ENCODE data around the gene PCNT.
"Not testable (repeated sequence)": the region's sequence is repeated elsewhere in the genome, so short reads cannot be mapped to it uniquely, and the experiment has no call there.

PCNT gene

GRCh38 chr21:46388896-46389295 lies 64.9 kb downstream of the PCNT start:
- no peak for DNase-seq

- no peak for DNase-seq
Measured at GRCh38 chr21:46390603-46391545, 66.9 kb downstream of the PCNT start.

GRCh38 chr21:46391773-46392172 lies 67.8 kb downstream of the PCNT start:
- DNase-seq, result no peak

- DNase-seq, result no peak
Measured at GRCh38 chr21:46392921-46393320, 69.0 kb downstream of the PCNT start.

- DNase-seq, result no peak
Measured at GRCh38 chr21:46393451-46393940, 69.5 kb downstream of the PCNT start.

- no peak for DNase-seq
Measured at GRCh38 chr21:46393941-46394594, 70.1 kb downstream of the PCNT start.

- DNase-seq, result no peak
Measured at GRCh38 chr21:46394595-46395104, 70.7 kb downstream of the PCNT start.

GRCh38 chr21:46397211-46397905 lies 73.4 kb downstream of the PCNT start:
- no peak for DNase-seq

- DNase-seq, result no peak
Measured at GRCh38 chr21:46397993-46398392, 74.0 kb downstream of the PCNT start.

- no peak for DNase-seq
Measured at GRCh38 chr21:46399129-46399528, 75.2 kb downstream of the PCNT start.

- no peak for DNase-seq
Measured at GRCh38 chr21:46399686-46400085, 75.7 kb downstream of the PCNT start.

- DNase-seq, result no peak
Measured at GRCh38 chr21:46401186-46401910, 77.4 kb downstream of the PCNT start.

- no peak for DNase-seq
Measured at GRCh38 chr21:46402421-46402820, 78.5 kb downstream of the PCNT start.

- not testable (repeated sequence) for DNase-seq
Measured at GRCh38 chr21:46403234-46403811, 79.4 kb downstream of the PCNT start.

- DNase-seq, result no peak
Measured at GRCh38 chr21:46404306-46404705, 80.3 kb downstream of the PCNT start.

- no peak for DNase-seq
Measured at GRCh38 chr21:46406001-46406400, 82.0 kb downstream of the PCNT start.

GRCh38 chr21:46409641-46410406 lies 85.9 kb downstream of the PCNT start:
- DNase-seq, result no peak

GRCh38 chr21:46410516-46410915 lies 86.6 kb downstream of the PCNT start:
- DNase-seq, result no peak

- DNase-seq, result no peak
Measured at GRCh38 chr21:46411236-46411635, 87.3 kb downstream of the PCNT start.

GRCh38 chr21:46411691-46412090 lies 87.7 kb downstream of the PCNT start:
- no peak for DNase-seq
